HG03064 (cell line): ENCODE results near the gene OLFM4.
"Not testable (repeated sequence)": the region's sequence is repeated elsewhere in the genome, so short reads cannot be mapped to it uniquely, and the experiment has no call there.

Experiments
- ATAC-seq: cut with Tn5 transposase; IDR thresholded peaks from one replicate; pipeline ENCODE4 v1.9.1; 2021; ENCODE audit warnings: low read depth; ENCODE audit not compliant: unreplicated experiment

Gene OLFM4

GRCh38 chr13:53014018-53014417, 14.6 kb upstream of the OLFM4 start:
- ATAC-seq: not testable (repeated sequence)

- no peak for ATAC-seq
Measured at GRCh38 chr13:53014495-53015443, 13.8 kb upstream of the OLFM4 start.

- ATAC-seq: no peak
Measured at GRCh38 chr13:53015971-53016370, 12.6 kb upstream of the OLFM4 start.

GRCh38 chr13:53017433-53017970, 11.1 kb upstream of the OLFM4 start:
- no peak for ATAC-seq

- ATAC-seq: no peak
Measured at GRCh38 chr13:53018690-53019647, 9.6 kb upstream of the OLFM4 start.

- ATAC-seq: no peak
Measured at GRCh38 chr13:53020764-53021335, 7.8 kb upstream of the OLFM4 start.

- ATAC-seq: no peak
Measured at GRCh38 chr13:53023246-53023645, 5.4 kb upstream of the OLFM4 start.

- no peak for ATAC-seq
Measured at GRCh38 chr13:53028063-53028462, 550 bp upstream of the OLFM4 start.

GRCh38 chr13:53032849-53033248, 4.2 kb downstream of the OLFM4 start:
- no peak for ATAC-seq

- ATAC-seq: no peak
Measured at GRCh38 chr13:53038993-53039392, 10.4 kb downstream of the OLFM4 start.

- no peak for ATAC-seq
Measured at GRCh38 chr13:53041968-53042516, 13.4 kb downstream of the OLFM4 start.

- no peak for ATAC-seq
Measured at GRCh38 chr13:53042877-53043276, 14.3 kb downstream of the OLFM4 start.

GRCh38 chr13:53043398-53043797, 14.8 kb downstream of the OLFM4 start:
- no peak for ATAC-seq

GRCh38 chr13:53045189-53045588, 16.6 kb downstream of the OLFM4 start:
- ATAC-seq: no peak

GRCh38 chr13:53048880-53049279, 20.3 kb downstream of the OLFM4 start:
- ATAC-seq: no peak

GRCh38 chr13:53050151-53050550, 21.5 kb downstream of the OLFM4 start:
- no peak for ATAC-seq

GRCh38 chr13:53052675-53053074, 24.1 kb downstream of the OLFM4 start:
- no peak for ATAC-seq

- no peak for ATAC-seq
Measured at GRCh38 chr13:53054569-53054968, 26.0 kb downstream of the OLFM4 start.

GRCh38 chr13:53058065-53058679, 29.6 kb downstream of the OLFM4 start:
- ATAC-seq: no peak
